MCF 10A (cell line): ENCODE measurements around the gene HAL. TPM values are rescaled to one million over a fixed set of nuclear protein-coding genes. Genes with fewer than 3 reads are reported as not detected.

Experiments
- BruUV-seq: library from RNA; stranded (reverse); fragments of 400-500 nt; replicated peaks from 2 replicates; lab custom pipeline; 2021; lab: Mats Ljungman, UMichigan
- CTCF ChIA-PET: fragments of 300-600 bp; sonication (Branson Sonifier 250); formaldehyde crosslinking; extraction: SDS; loops from one replicate; lab custom pipeline; 2021; ENCODE audit warnings: antibody characterized with exemption, inconsistent platforms; lab: Yijun Ruan, JAX
- POLR2A ChIA-PET: fragments of 300-600, 350-650 bp; sonication (Branson Sonifier 250); formaldehyde crosslinking; extraction: SDS; loops from one replicate; lab custom pipeline; 2020; ENCODE audit warnings: antibody characterized with exemption, inconsistent platforms; lab: Yijun Ruan, JAX
- DNase-seq: peaks from one replicate; pipeline ENCODE4 v3.0.0-alpha.2; 2018; ENCODE audit not compliant: unreplicated experiment
- H3K27ac Mint-ChIP-seq: one replicate; pipeline ENCODE4 v1.8.0; 2022; ENCODE audit warnings: mild to moderate bottlenecking, low read depth, mixed read lengths; ENCODE audit not compliant: unreplicated experiment
- H3K27me3 Mint-ChIP-seq: one replicate; pipeline ENCODE4 v1.8.0; 2022; ENCODE audit warnings: mixed read lengths; ENCODE audit not compliant: insufficient read depth, unreplicated experiment
- H3K36me3 Mint-ChIP-seq: one replicate; pipeline ENCODE4 v1.8.0; 2022; ENCODE audit warnings: mild to moderate bottlenecking, moderate library complexity, mixed read lengths; ENCODE audit not compliant: insufficient read depth, unreplicated experiment
- H3K4me1 Mint-ChIP-seq: one replicate; pipeline ENCODE4 v1.8.0; 2022; ENCODE audit warnings: mixed read lengths; ENCODE audit not compliant: insufficient read depth, unreplicated experiment
- H3K4me3 Mint-ChIP-seq: one replicate; pipeline ENCODE4 v1.8.0; 2022; ENCODE audit warnings: mild to moderate bottlenecking, moderate library complexity, mixed read lengths; ENCODE audit not compliant: unreplicated experiment
- H3K9me3 Mint-ChIP-seq: one replicate; pipeline ENCODE4 v1.8.0; 2022; ENCODE audit warnings: mixed read lengths; ENCODE audit not compliant: unreplicated experiment
- intact Hi-C: fragments of 100-400 bp; cut with micrococcal nuclease; formaldehyde crosslinking; loops from 2 replicates; pipeline ENCODE4 v1.14.1; 2022
- total RNA-seq: library from RNA; stranded (reverse); gene quantifications from 2 replicates; pipeline ENCODE4 v1.2.3, GENCODE V29; 2022
- TF ChIP-seq, protein P1 (sequence below): fragments of 200-600 bp; IDR thresholded peaks from one replicate; pipeline ENCODE4 v1.8.0; 2022; ENCODE audit warnings: antibody characterized with exemption, mild to moderate bottlenecking; ENCODE audit not compliant: unreplicated experiment

The HAL gene
- total RNA-seq, 1 experiment from 2014 or later: 1.1 TPM

- BruUV-seq: no TSS peak
- Mint-ChIP-seq H3K9me3 (no peaks in the 10 kb centered on the region), H3K36me3 (no peaks in the 10 kb centered on the region), H3K27ac (no peak overlapping the region), H3K4me3 (no peak overlapping the region), H3K27me3 (no peaks in the 10 kb centered on the region), H3K4me1 (no peaks in the 10 kb centered on the region)
- ChIA-PET CTCF (interaction anchor here (0.6 to 1.2 kb wide), 2 partner anchors 8 to 35 kb away, joined by 3 to 4 read pairs; no protein-coding TSS in a partner anchor), POLR2A (interaction anchor here (2.3 kb wide), 1 partner anchor 17 kb away, joined by 9 read pairs; the partner anchor contains the start of genes AMDHD1 and CCDC38)
- TF ChIP-seq, protein P1, sequence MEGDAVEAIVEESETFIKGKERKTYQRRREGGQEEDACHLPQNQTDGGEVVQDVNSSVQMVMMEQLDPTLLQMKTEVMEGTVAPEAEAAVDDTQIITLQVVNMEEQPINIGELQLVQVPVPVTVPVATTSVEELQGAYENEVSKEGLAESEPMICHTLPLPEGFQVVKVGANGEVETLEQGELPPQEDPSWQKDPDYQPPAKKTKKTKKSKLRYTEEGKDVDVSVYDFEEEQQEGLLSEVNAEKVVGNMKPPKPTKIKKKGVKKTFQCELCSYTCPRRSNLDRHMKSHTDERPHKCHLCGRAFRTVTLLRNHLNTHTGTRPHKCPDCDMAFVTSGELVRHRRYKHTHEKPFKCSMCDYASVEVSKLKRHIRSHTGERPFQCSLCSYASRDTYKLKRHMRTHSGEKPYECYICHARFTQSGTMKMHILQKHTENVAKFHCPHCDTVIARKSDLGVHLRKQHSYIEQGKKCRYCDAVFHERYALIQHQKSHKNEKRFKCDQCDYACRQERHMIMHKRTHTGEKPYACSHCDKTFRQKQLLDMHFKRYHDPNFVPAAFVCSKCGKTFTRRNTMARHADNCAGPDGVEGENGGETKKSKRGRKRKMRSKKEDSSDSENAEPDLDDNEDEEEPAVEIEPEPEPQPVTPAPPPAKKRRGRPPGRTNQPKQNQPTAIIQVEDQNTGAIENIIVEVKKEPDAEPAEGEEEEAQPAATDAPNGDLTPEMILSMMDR: no peak
- intact Hi-C loops: no loop called here
- no peak for DNase-seq
Observed at GRCh38 chr12:95960241-95960640, 35.9 kb downstream of the HAL start.

DNA sequence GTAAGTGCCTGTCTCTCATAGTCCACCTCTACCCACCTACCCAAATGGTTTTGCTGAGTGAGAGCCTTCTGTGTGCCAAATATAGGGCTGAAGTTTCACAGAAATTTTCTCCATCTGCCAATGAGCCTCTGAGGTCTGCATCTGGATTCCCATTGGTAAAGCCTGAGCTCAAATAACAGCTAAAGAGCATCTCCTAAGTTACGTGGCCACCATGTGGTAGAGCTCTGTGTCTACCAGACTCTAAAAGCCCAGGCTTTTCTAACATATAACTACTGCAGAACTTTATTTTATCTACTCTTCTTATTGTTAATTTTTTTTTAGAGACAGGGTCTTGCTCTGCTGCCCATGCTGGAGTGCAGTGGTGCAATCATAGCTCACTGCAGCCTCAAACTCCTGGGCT lies 37.0 kb downstream of the HAL start:
- H3K4me1 Mint-ChIP-seq: no peaks in the 10 kb centered on the region
- H3K4me3 Mint-ChIP-seq: no peak overlapping the region
- intact Hi-C loops: no loop called here
- CTCF ChIA-PET: interaction anchor here (0.8 to 2.2 kb wide), 3 partner anchors 22 to 41 kb away, joined by 3 to 11 read pairs (median 5); no protein-coding TSS in a partner anchor
- POLR2A ChIA-PET: interaction anchor here (2.3 kb wide), 1 partner anchor 16 kb away, joined by 9 read pairs; the partner anchor contains the start of genes AMDHD1 and CCDC38
- H3K9me3 Mint-ChIP-seq: no peaks in the 10 kb centered on the region
- peak; percentile 22 for DNase-seq
- H3K27ac Mint-ChIP-seq: no peak overlapping the region
- TF ChIP-seq, protein P1: peak; percentile 11
- no TSS peak for BruUV-seq
- H3K27me3 Mint-ChIP-seq: no peaks in the 10 kb centered on the region
- H3K36me3 Mint-ChIP-seq: no peaks in the 10 kb centered on the region

GRCh38 chr12:95956557-95957145 lies 39.5 kb downstream of the HAL start:
- TF ChIP-seq, protein P1: no peak
- intact Hi-C loops: no loop called here
- H3K36me3 Mint-ChIP-seq: no peaks in the 10 kb centered on the region
- no peak overlapping the region for H3K4me3 Mint-ChIP-seq
- H3K27me3 Mint-ChIP-seq: peaks cover 14% of the 10 kb centered on the region
- no peak for DNase-seq
- no peaks in the 10 kb centered on the region for H3K9me3 Mint-ChIP-seq
- ChIA-PET CTCF (interaction anchor here (0.6 to 2.3 kb wide), 3 partner anchors 39 to 60 kb away, joined by 3 to 12 read pairs (median 5); no protein-coding TSS in a partner anchor), POLR2A (interaction anchor here (6.0 kb wide), 1 partner anchor 14 kb away, joined by 40 read pairs; the partner anchor contains the start of genes AMDHD1 and CCDC38)
- no TSS peak for BruUV-seq
- H3K4me1 Mint-ChIP-seq: no peaks in the 10 kb centered on the region
- H3K27ac Mint-ChIP-seq: no peak overlapping the region

GRCh38 chr12:95955549-95956159 lies 40.5 kb downstream of the HAL start:
- Mint-ChIP-seq H3K9me3 (no peaks in the 10 kb centered on the region), H3K4me3 (no peak overlapping the region), H3K4me1 (no peaks in the 10 kb centered on the region), H3K27ac (no peak overlapping the region), H3K27me3 (peaks cover 24% of the 10 kb centered on the region), H3K36me3 (no peaks in the 10 kb centered on the region)
- ChIA-PET POLR2A (interaction anchor here (6.0 kb wide), 1 partner anchor 13 kb away, joined by 40 read pairs; the partner anchor contains the start of genes AMDHD1 and CCDC38), CTCF (interaction anchor here (0.7 to 3.2 kb wide), 5 partner anchors 32 to 45 kb away, joined by 3 to 18 read pairs (median 3); no protein-coding TSS in a partner anchor)
- no peak for DNase-seq
- intact Hi-C loops: no loop called here
- TF ChIP-seq, protein P1: no peak
- BruUV-seq: no TSS peak
